Endothelial cell of umbilical vein (primary cell): ENCODE measurements around the gene MGLL. TPM values are rescaled to one million over a fixed set of nuclear protein-coding genes. Genes with fewer than 3 reads are reported as not detected.

Source experiments
- BruUV-seq: library from RNA; stranded (reverse); fragments of 400-500 nt; replicated peaks from 2 replicates; lab custom pipeline; 2021; lab: Mats Ljungman, UMichigan
- CTCF ChIA-PET: fragments of 300-600, 350-600 bp; sonication (Branson Sonifier 250); formaldehyde crosslinking; loops from one replicate; lab custom pipeline; 2021; ENCODE audit warnings: antibody characterized with exemption, inconsistent platforms; lab: Charles Lee
- POLR2A ChIA-PET: fragments of 300-600, 350-600 bp; sonication (Branson Sonifier 250); formaldehyde crosslinking; loops from one replicate; lab custom pipeline; 2021; ENCODE audit warnings: antibody characterized with exemption, inconsistent platforms; lab: Charles Lee
- DNase-seq: peaks from one replicate; pipeline ENCODE4 v3.0.0-alpha.2; 2011; ENCODE audit warnings: low read depth, low spot score
- FAIRE-seq: peaks from 2 replicates; lab custom pipeline; 2011; peaks lifted over from hg19 to GRCh38; lab: Jason Lieb, UNC
- H2AFZ ChIP-seq: 2 replicates; pipeline ENCODE4 v1.6.0; 2012; ENCODE audit warnings: low read depth, low read length, control low read depth, inconsistent platforms
- H3K27ac ChIP-seq: 2 replicates; pipeline ENCODE4 v1.5.1; 2011; ENCODE audit warnings: low read depth, mild to moderate bottlenecking, control low read depth, low read length, moderate library complexity; ENCODE audit not compliant: insufficient read depth
- H3K27me3 ChIP-seq, 2 experiments: 2 replicates each; pipeline versions ENCODE4 v1.6.0 to v1.6.1; 2011; ENCODE audit warnings: low read length in 2 of 2, mixed read lengths in 1 of 2; ENCODE audit not compliant: control insufficient read depth in 2 of 2, insufficient read depth in 2 of 2
- H3K36me3 ChIP-seq, 2 experiments: 2 replicates in 1 of 2; 3 replicates in 1 of 2; pipeline ENCODE4 v1.5.1; 2011; ENCODE audit warnings: low read length in 2 of 2, mild to moderate bottlenecking in 1 of 2, moderate library complexity in 1 of 2; ENCODE audit not compliant: control insufficient read depth in 2 of 2, insufficient read depth in 2 of 2; ENCODE audit errors: extremely low read depth in 1 of 2
- H3K4me1 ChIP-seq: 3 replicates; pipeline ENCODE4 v1.5.1; 2011; ENCODE audit warnings: mild to moderate bottlenecking, low read length; ENCODE audit not compliant: control insufficient read depth, insufficient read depth; ENCODE audit errors: extremely low read depth
- H3K4me2 ChIP-seq: 2 replicates; pipeline ENCODE4 v1.6.1; 2011; ENCODE audit warnings: low read length, control low read depth, mixed read lengths; ENCODE audit not compliant: insufficient read depth
- H3K4me3 ChIP-seq, 3 experiments: fragments of 200-600 bp in 1 of 3; sonication (generic), shearing (Covaris generic) in 1 of 3; replicated peaks in 1 of 3; 2 replicates each; pipeline ENCODE4 v1.5.1; 2011 to 2016; ENCODE audit warnings: control low read depth in 3 of 3, low read length in 3 of 3, mild to moderate bottlenecking in 2 of 3, inconsistent platforms in 1 of 3, low read depth in 1 of 3, moderate library complexity in 1 of 3; ENCODE audit not compliant: insufficient read depth in 1 of 3
- H3K79me2 ChIP-seq: 2 replicates; pipeline ENCODE4 v1.6.0; 2012; ENCODE audit warnings: low read length, inconsistent platforms; ENCODE audit not compliant: control insufficient read depth, insufficient read depth
- H3K9ac ChIP-seq: replicated peaks from 2 replicates; pipeline ENCODE3; 2011; ENCODE audit warnings: low read length, control low read depth; ENCODE audit not compliant: insufficient read depth; ENCODE audit errors: extremely low read depth
- H3K9me1 ChIP-seq: replicated peaks from 3 replicates; pipeline ENCODE4 v1.6.0; 2011; ENCODE audit warnings: mild to moderate bottlenecking, low read length; ENCODE audit not compliant: control insufficient read depth, insufficient read depth; ENCODE audit errors: extremely low read depth
- H3K9me3 ChIP-seq: replicated peaks from 2 replicates; pipeline ENCODE4 v1.5.1; 2012; ENCODE audit warnings: low read length, inconsistent platforms; ENCODE audit not compliant: control insufficient read depth, insufficient read depth
- H4K20me1 ChIP-seq: replicated peaks from 2 replicates; pipeline ENCODE3; 2011; ENCODE audit warnings: mild to moderate bottlenecking, low read length; ENCODE audit not compliant: control insufficient read depth, insufficient read depth; ENCODE audit errors: extremely low read depth
- EZH2 ChIP-seq: IDR thresholded peaks from 2 replicates; pipeline ENCODE4 v1.6.1; 2012; ENCODE audit warnings: borderline replicate concordance, low read depth, mild to moderate bottlenecking, moderate library complexity, low read length, inconsistent platforms; ENCODE audit not compliant: severe bottlenecking
- FOS ChIP-seq: IDR thresholded peaks from 2 replicates; pipeline ENCODE4 v1.6.1; 2011; ENCODE audit warnings: mild to moderate bottlenecking, low read length, moderate library complexity, borderline replicate concordance; ENCODE audit not compliant: insufficient read depth
- GATA2 ChIP-seq: IDR thresholded peaks from 2 replicates; pipeline ENCODE4 v1.7.0; 2011; ENCODE audit warnings: low read depth, mild to moderate bottlenecking, moderate library complexity, mixed read lengths, low read length; ENCODE audit not compliant: insufficient read length, insufficient read depth
- JUN ChIP-seq: IDR thresholded peaks from 2 replicates; pipeline ENCODE4 v1.6.1; 2011; ENCODE audit warnings: borderline replicate concordance, low read depth; ENCODE audit not compliant: insufficient read length, insufficient read depth
- MYC ChIP-seq: IDR thresholded peaks from one replicate; pipeline ENCODE4 v1.6.1; 2011; ENCODE audit warnings: mild to moderate bottlenecking, low read depth, low read length
- POLR2A ChIP-seq: IDR thresholded peaks from 2 replicates; pipeline ENCODE4 v1.6.1; 2012; ENCODE audit warnings: low read depth, mild to moderate bottlenecking, control low read depth, low read length
- POLR2AphosphoS5 ChIP-seq: IDR thresholded peaks from 2 replicates; pipeline ENCODE4 v1.6.1; 2012; ENCODE audit warnings: low read depth, mild to moderate bottlenecking, control low read depth, low read length, moderate library complexity; ENCODE audit not compliant: insufficient read depth
- dilution Hi-C: fragments of 300-500 bp; cut with MboI; formaldehyde crosslinking; loops from one replicate; pipeline ENCODE4 v1.15.0; 2019; ENCODE audit warnings: low sequenced_read_pairs; ENCODE audit not compliant: extremely low pct_ligation_motif_present
- intact Hi-C: fragments of 100-400 bp; cut with micrococcal nuclease; formaldehyde crosslinking; loops from one replicate; pipeline ENCODE4 v1.10.0; 2022
- polyA plus RNA-seq, 4 experiments: library from polyadenylated mRNA; depleted of rRNA in 3 of 4; stranded (reverse) in 3 of 4; unstranded in 1 of 4; fragments of >200 nt; gene quantifications; 2 replicates each; pipeline versions ENCODE4 v1.2.1 to v1.2.3, GENCODE V29; 2011 to 2012; ENCODE audit warnings: missing spikeins in 1 of 4
- total RNA-seq: library from RNA; stranded (reverse); gene quantifications from 2 replicates; pipeline ENCODE4 v1.2.3, GENCODE V29; 2021
- TF ChIP-seq, protein P1 (sequence below): IDR thresholded peaks from 2 replicates; pipeline ENCODE4 v1.6.1; 2011; ENCODE audit not compliant: insufficient read depth, insufficient read length
- TF ChIP-seq, protein P2 (sequence below), 2 donors: IDR thresholded peaks; 1 replicate in 1 of 2; 2 replicates in 1 of 2; pipeline ENCODE4 v1.5.1; 2011; ENCODE audit warnings: low read length in 2 of 2, mild to moderate bottlenecking in 2 of 2, moderate library complexity in 2 of 2, control low read depth in 1 of 2, inconsistent platforms in 1 of 2, low read depth in 1 of 2; ENCODE audit not compliant: insufficient read depth in 1 of 2; ENCODE audit errors: extremely low read depth in 1 of 2

Gene MGLL
- total and polyA plus RNA-seq, 2 donors (not counting 3 experiments of a cell fraction or from before 2014, with no cell fraction given): 30.7 to 60.2 TPM

DNA sequence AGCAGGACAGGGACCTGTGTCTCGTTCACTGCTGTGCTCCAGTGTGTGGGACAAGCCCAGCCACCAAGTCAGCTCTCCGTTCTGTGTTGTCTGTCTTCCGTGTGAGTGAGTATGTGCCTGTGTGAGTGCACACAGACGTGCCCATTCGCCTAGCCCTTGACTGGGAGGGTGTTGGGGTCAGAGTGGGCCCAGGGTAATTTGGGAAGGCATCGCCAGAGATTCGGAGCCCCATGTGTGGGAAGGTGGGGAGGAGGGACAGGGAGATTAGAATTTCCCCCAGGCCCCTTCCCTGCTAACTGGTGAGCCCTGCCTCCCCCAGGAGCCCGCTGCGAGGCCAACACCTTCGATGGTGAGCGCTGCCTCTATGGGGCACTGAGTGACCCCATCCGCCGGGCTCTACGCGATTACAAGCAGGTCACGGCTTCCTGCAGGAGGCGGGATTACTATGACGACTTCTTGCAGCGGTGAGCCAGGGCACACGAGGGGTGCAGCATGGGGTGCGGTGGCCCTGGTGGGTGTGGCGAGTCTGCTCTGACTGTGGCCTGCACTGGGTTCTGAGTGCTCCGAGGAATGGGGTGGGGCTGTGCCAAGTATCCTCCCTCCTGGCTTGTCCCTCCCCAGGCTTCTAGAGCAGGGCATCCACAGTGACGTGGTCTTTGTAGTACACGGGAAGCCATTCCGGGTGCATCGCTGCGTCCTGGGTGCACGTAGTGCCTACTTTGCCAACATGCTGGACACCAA, 146.5 kb downstream of the MGLL start:
- intact Hi-C loops (no loop called here), dilution Hi-C loops (no loop called here)
- ChIA-PET POLR2A (no interaction called here), CTCF (no interaction called here)
- no peaks in the 10 kb centered on the region for H3K9me3 ChIP-seq
- no peaks in the 10 kb centered on the region for H4K20me1 ChIP-seq
- H3K27me3 ChIP-seq: no peaks in the 10 kb centered on the region
- no TSS peak for BruUV-seq
- no peaks in the 10 kb centered on the region for H3K36me3 ChIP-seq
- TF ChIP-seq GATA2 (no peak), MYC (no peak), EZH2 (no peak), JUN (no peak), FOS (no peak), POLR2AphosphoS5 (no peak), POLR2A (no peak)
- TF ChIP-seq, protein P1, sequence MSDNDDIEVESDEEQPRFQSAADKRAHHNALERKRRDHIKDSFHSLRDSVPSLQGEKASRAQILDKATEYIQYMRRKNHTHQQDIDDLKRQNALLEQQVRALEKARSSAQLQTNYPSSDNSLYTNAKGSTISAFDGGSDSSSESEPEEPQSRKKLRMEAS: no peak
- TF ChIP-seq, protein P2, sequence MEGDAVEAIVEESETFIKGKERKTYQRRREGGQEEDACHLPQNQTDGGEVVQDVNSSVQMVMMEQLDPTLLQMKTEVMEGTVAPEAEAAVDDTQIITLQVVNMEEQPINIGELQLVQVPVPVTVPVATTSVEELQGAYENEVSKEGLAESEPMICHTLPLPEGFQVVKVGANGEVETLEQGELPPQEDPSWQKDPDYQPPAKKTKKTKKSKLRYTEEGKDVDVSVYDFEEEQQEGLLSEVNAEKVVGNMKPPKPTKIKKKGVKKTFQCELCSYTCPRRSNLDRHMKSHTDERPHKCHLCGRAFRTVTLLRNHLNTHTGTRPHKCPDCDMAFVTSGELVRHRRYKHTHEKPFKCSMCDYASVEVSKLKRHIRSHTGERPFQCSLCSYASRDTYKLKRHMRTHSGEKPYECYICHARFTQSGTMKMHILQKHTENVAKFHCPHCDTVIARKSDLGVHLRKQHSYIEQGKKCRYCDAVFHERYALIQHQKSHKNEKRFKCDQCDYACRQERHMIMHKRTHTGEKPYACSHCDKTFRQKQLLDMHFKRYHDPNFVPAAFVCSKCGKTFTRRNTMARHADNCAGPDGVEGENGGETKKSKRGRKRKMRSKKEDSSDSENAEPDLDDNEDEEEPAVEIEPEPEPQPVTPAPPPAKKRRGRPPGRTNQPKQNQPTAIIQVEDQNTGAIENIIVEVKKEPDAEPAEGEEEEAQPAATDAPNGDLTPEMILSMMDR (IDR thresholded peaks at IDR 0.05; ENCODE audit: extremely low read depth in 1 of 2, insufficient read depth in 1 of 2, low read depth in 1 of 2, low read length in 2 of 2): no peak
- DNase-seq (no peak), FAIRE-seq (no peak)
- no peak overlapping the region for H3K27ac ChIP-seq
- no peaks in the 10 kb centered on the region for H3K79me2 ChIP-seq
- no peaks in the 10 kb centered on the region for H3K9me1 ChIP-seq
- peaks cover 5% of the 10 kb centered on the region for H3K4me1 ChIP-seq
- no peak overlapping the region for H2AFZ ChIP-seq
- H3K9ac ChIP-seq: no peak overlapping the region
- H3K4me2 ChIP-seq: no peak overlapping the region
- no peak overlapping the region for H3K4me3 ChIP-seq
